HepG2 (cell line): ENCODE results near the gene ARHGAP5. TPM values are rescaled to one million over a fixed set of nuclear protein-coding genes. Genes with fewer than 3 reads are reported as not detected.

Experiments used
- CBX5 ChIP-seq: sonication (generic); formaldehyde crosslinking; IDR thresholded peaks from 2 replicates; pipeline ENCODE4 v1.4.0; 2020; ENCODE audit warnings: missing genetic modification reagents, borderline replicate concordance
- FOSL1 ChIP-seq: sonication (generic); formaldehyde crosslinking; IDR thresholded peaks from 2 replicates; pipeline ENCODE4 v1.9.0; 2021; ENCODE audit warnings: missing genetic modification reagents, borderline replicate concordance
- HINFP ChIP-seq: sonication (generic); formaldehyde crosslinking; IDR thresholded peaks from 2 replicates; pipeline ENCODE4 v1.4.0; 2020; ENCODE audit warnings: low read depth, mild to moderate bottlenecking, missing genetic modification reagents
- HMG20B ChIP-seq: conservative IDR thresholded peaks from 2 replicates; pipeline ENCODE4 v1.6.1; 2016; ENCODE audit warnings: missing genetic modification reagents, missing compliant biosample characterization
- HOXA5 ChIP-seq: sonication (generic); formaldehyde crosslinking; IDR thresholded peaks from 2 replicates; pipeline ENCODE4 v1.4.0; 2020; ENCODE audit warnings: missing genetic modification reagents
- HOXA9 ChIP-seq: sonication (generic); formaldehyde crosslinking; IDR thresholded peaks from 2 replicates; pipeline ENCODE4 v1.8.1; 2022; ENCODE audit warnings: missing genetic modification reagents, mild to moderate bottlenecking, moderate library complexity, borderline replicate concordance
- JUN ChIP-seq: sonication (generic); formaldehyde crosslinking; IDR thresholded peaks from 2 replicates; pipeline ENCODE4 v1.4.0; 2020; ENCODE audit warnings: mild to moderate bottlenecking, missing genetic modification reagents
- KDM6A ChIP-seq: IDR thresholded peaks from 2 replicates; pipeline ENCODE4 v1.6.1; 2016; ENCODE audit warnings: low read depth
- KMT2A ChIP-seq: sonication (generic); formaldehyde crosslinking; IDR thresholded peaks from 2 replicates; pipeline ENCODE4 v1.4.0; 2020; ENCODE audit warnings: missing genetic modification reagents
- MTF2 ChIP-seq: sonication (generic); formaldehyde crosslinking; IDR thresholded peaks from 2 replicates; pipeline ENCODE4 v1.5.0; 2020; ENCODE audit warnings: missing genetic modification reagents, borderline replicate concordance
- MXD3 ChIP-seq: IDR thresholded peaks from 2 replicates; pipeline ENCODE4 v1.6.1; 2016; ENCODE audit warnings: mild to moderate bottlenecking, missing biosample characterization, missing genetic modification reagents
- MYC ChIP-seq: sonication (generic); formaldehyde crosslinking; IDR thresholded peaks from 2 replicates; pipeline ENCODE4 v1.9.0; 2021; ENCODE audit warnings: missing genetic modification reagents, borderline replicate concordance
- NCOA1 ChIP-seq: sonication (generic); formaldehyde crosslinking; IDR thresholded peaks from 2 replicates; pipeline ENCODE4 v1.9.0; 2021; ENCODE audit warnings: missing genetic modification reagents
- NONO ChIP-seq, 2 experiments: fragments of 450-650 bp in 1 of 2; sonication (generic) in 1 of 2; formaldehyde crosslinking in 1 of 2; IDR thresholded peaks in 1 of 2; conservative IDR thresholded peaks in 1 of 2; 2 replicates each; pipeline versions ENCODE4 v1.6.1 to v1.8.0; 2017 to 2022; ENCODE audit warnings: mild to moderate bottlenecking in 1 of 2, missing genetic modification reagents in 1 of 2, moderate library complexity in 1 of 2
- SAP130 ChIP-seq: IDR thresholded peaks from 2 replicates; pipeline ENCODE4 v1.6.1; 2016; ENCODE audit warnings: low read depth
- SMYD3 ChIP-seq: sonication (generic); formaldehyde crosslinking; IDR thresholded peaks from 2 replicates; pipeline ENCODE4 v1.8.1; 2023; ENCODE audit warnings: mild to moderate bottlenecking, missing genetic modification reagents
- STAT5B ChIP-seq: sonication (generic); formaldehyde crosslinking; IDR thresholded peaks from 2 replicates; pipeline ENCODE4 v1.4.0; 2020; ENCODE audit warnings: missing genetic modification reagents
- THAP11 ChIP-seq: IDR thresholded peaks from 2 replicates; pipeline ENCODE4 v1.6.1; 2016; ENCODE audit warnings: missing biosample characterization, missing genetic modification reagents
- ZFYVE20 ChIP-seq: sonication (generic); formaldehyde crosslinking; IDR thresholded peaks from 2 replicates; pipeline ENCODE4 v1.8.0; 2023; ENCODE audit warnings: low read depth, mild to moderate bottlenecking, moderate library complexity, missing genetic modification reagents, borderline replicate concordance
- ZGPAT ChIP-seq: IDR thresholded peaks from 2 replicates; pipeline ENCODE4 v1.6.1; 2016; ENCODE audit warnings: mild to moderate bottlenecking
- ZNF205 ChIP-seq: IDR thresholded peaks from 2 replicates; pipeline ENCODE4 v1.6.1; 2018; ENCODE audit warnings: missing biosample characterization, missing genetic modification reagents
- ZNF563 ChIP-seq: sonication (generic); formaldehyde crosslinking; IDR thresholded peaks from 2 replicates; pipeline ENCODE4 v1.8.0; 2022; ENCODE audit warnings: mild to moderate bottlenecking, moderate library complexity, missing genetic modification reagents
- ZNF660 ChIP-seq: sonication (generic); formaldehyde crosslinking; IDR thresholded peaks from 2 replicates; pipeline ENCODE4 v1.5.1; 2020; ENCODE audit warnings: mild to moderate bottlenecking, low read depth, missing genetic modification reagents, borderline replicate concordance
- polyA plus RNA-seq, 8 experiments: library from polyadenylated mRNA; depleted of rRNA in 3 of 8; stranded (reverse) in 7 of 8; unstranded in 1 of 8; fragments of >200 nt; fragmentation: Illumina TruSeq in 4 of 8; extraction: Trizol in 4 of 8; gene quantifications; 2 replicates each; pipeline versions ENCODE4 v1.2.1 to v1.2.3, GENCODE V29; 2011 to 2016; ENCODE audit warnings: low read depth in 4 of 8, missing spikeins in 1 of 8, mixed read lengths in 1 of 8; ENCODE audit not compliant: insufficient read depth in 1 of 8
- total RNA-seq, 5 experiments: library from RNA; depleted of rRNA; stranded (reverse); fragments of >200 nt; fragmentation: Illumina TruSeq; extraction: Trizol; gene quantifications; 2 replicates each; pipeline ENCODE4 v1.2.3, GENCODE V29; 2016; ENCODE audit warnings: low read depth in 1 of 5
- TF ChIP-seq, protein P1 (sequence below): sonication (generic); formaldehyde crosslinking; IDR thresholded peaks from 2 replicates; pipeline ENCODE4 v1.4.0; 2020; ENCODE audit warnings: missing genetic modification reagents, borderline replicate concordance

Gene ARHGAP5
- total and polyA plus RNA-seq, 2 of the 13 experiments (the other 11 are each of a cell fraction or from before 2014, with no cell fraction given): 33.7 to 144 TPM

GRCh38 chr14:32201193-32201815 lies 124.2 kb downstream of the ARHGAP5 start (continued):
- TF ChIP-seq, protein P1, sequence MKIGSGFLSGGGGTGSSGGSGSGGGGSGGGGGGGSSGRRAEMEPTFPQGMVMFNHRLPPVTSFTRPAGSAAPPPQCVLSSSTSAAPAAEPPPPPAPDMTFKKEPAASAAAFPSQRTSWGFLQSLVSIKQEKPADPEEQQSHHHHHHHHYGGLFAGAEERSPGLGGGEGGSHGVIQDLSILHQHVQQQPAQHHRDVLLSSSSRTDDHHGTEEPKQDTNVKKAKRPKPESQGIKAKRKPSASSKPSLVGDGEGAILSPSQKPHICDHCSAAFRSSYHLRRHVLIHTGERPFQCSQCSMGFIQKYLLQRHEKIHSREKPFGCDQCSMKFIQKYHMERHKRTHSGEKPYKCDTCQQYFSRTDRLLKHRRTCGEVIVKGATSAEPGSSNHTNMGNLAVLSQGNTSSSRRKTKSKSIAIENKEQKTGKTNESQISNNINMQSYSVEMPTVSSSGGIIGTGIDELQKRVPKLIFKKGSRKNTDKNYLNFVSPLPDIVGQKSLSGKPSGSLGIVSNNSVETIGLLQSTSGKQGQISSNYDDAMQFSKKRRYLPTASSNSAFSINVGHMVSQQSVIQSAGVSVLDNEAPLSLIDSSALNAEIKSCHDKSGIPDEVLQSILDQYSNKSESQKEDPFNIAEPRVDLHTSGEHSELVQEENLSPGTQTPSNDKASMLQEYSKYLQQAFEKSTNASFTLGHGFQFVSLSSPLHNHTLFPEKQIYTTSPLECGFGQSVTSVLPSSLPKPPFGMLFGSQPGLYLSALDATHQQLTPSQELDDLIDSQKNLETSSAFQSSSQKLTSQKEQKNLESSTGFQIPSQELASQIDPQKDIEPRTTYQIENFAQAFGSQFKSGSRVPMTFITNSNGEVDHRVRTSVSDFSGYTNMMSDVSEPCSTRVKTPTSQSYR: peak; percentile 30
- TF ChIP-seq HINFP (CRISPR knock-in tag): peak; percentile 99
- 0 out of 2 replicates have a peak, but pooled peaks have one; percentile 92 for TF ChIP-seq ZFYVE20 (CRISPR knock-in tag)
- peak; percentile 85 for TF ChIP-seq MYC (CRISPR knock-in tag)
- TF ChIP-seq ZGPAT: peak; percentile 99
- peak; percentile 86 for TF ChIP-seq NCOA1 (CRISPR knock-in tag)
- peak; percentile 90 for TF ChIP-seq CBX5 (CRISPR knock-in tag)
- peak; percentile 75 for TF ChIP-seq THAP11
- TF ChIP-seq MXD3 (CRISPR knock-in tag): peak; percentile 98
- peak; percentile 94 for TF ChIP-seq SAP130 (CRISPR knock-in tag)
- no peak; the same call in none of the 2 replicates for TF ChIP-seq KDM6A (CRISPR knock-in tag)
- peak; percentile 86; the same call in 1 of the 2 replicates for TF ChIP-seq SMYD3
- TF ChIP-seq ZNF205: peak; percentile 57
- peak; percentile 100 for TF ChIP-seq ZNF563 (CRISPR knock-in tag)
- peak; percentile 99 for TF ChIP-seq HOXA5
- peak; percentile 82 for TF ChIP-seq JUN
- peak; percentile 90 for TF ChIP-seq HOXA9
- TF ChIP-seq HMG20B (CRISPR knock-in tag): peak; percentile 60; the same call in 1 of the 2 replicates
- peak; percentile 86; the same call in 1 of the 2 replicates for TF ChIP-seq KMT2A (CRISPR knock-in tag)
- TF ChIP-seq MTF2 (CRISPR knock-in tag): peak; percentile 7; the same call in 1 of the 2 replicates
- peak; percentile 93; the same call in 1 of the 2 replicates for TF ChIP-seq ZNF660 (CRISPR knock-in tag)
- TF ChIP-seq FOSL1 (CRISPR knock-in tag): no peak
- no peak for TF ChIP-seq NONO (IDR thresholded peaks at IDR 0.05)
- TF ChIP-seq NONO (CRISPR knock-in tag; conservative IDR thresholded peaks at IDR 0.05): peak; percentile 97
- peak; percentile 68; the same call in 1 of the 2 replicates for TF ChIP-seq STAT5B (CRISPR knock-in tag)
